Muscle of leg (tissue), 11 donors: ENCODE data around the gene TACSTD2. TPM values are rescaled to one million over a fixed set of nuclear protein-coding genes. Genes with fewer than 3 reads are reported as not detected.
A peak's percentile ranks its signal among the peaks of the same experiment; 100 is the strongest.
"Not testable (repeated sequence)": the region's sequence is repeated elsewhere in the genome, so short reads cannot be mapped to it uniquely, and the experiment has no call there.

Experiments
- DNase-seq: peaks from one replicate; pipeline ENCODE4 v3.0.0; 2013
- H3K27ac ChIP-seq: one replicate; pipeline ENCODE4 v1.5.1; 2013; ENCODE audit warnings: mild to moderate bottlenecking, low read length, control low read depth
- H3K27me3 ChIP-seq: one replicate; pipeline ENCODE4 v1.6.1; 2013; ENCODE audit warnings: low read length; ENCODE audit not compliant: control insufficient read depth, insufficient read depth
- H3K36me3 ChIP-seq: one replicate; pipeline ENCODE4 v1.6.1; 2013; ENCODE audit warnings: low read length; ENCODE audit not compliant: control insufficient read depth, insufficient read depth
- H3K4me1 ChIP-seq: one replicate; pipeline ENCODE4 v1.6.1; 2013; ENCODE audit warnings: low read length; ENCODE audit not compliant: control insufficient read depth, insufficient read depth
- H3K4me3 ChIP-seq: one replicate; pipeline ENCODE4 v1.5.1; 2013; ENCODE audit warnings: low read length, control low read depth
- H3K9me3 ChIP-seq: replicated peaks from 2 replicates; pipeline ENCODE4 v1.6.1; 2013; ENCODE audit warnings: low read depth, low read length; ENCODE audit not compliant: control insufficient read depth
- WGBS: methylation state at CpG from one replicate; pipeline ENCODE4 v1.1.5; 2013; ENCODE audit warnings: missing lambda C conversion rate; ENCODE audit not compliant: insufficient coverage; 5-methylcytosine and 5-hydroxymethylcytosine counted together
- polyA plus RNA-seq, 8 donors: library from polyadenylated mRNA; unstranded; fragments of 120-200 nt; gene quantifications; one replicate each; pipeline versions ENCODE4 v1.2.1 to v1.2.3, GENCODE V29; 2013; ENCODE audit warnings: inconsistent platforms in 1 of 8, low replicate concordance in 1 of 8; ENCODE audit not compliant: insufficient read length in 8 of 8, insufficient read depth in 1 of 8
- total RNA-seq: library from RNA; stranded (reverse); fragments of 120-200 nt; gene quantifications from one replicate; pipeline ENCODE4 v1.2.4, GENCODE V29; 2013

The TACSTD2 gene
- total and polyA plus RNA-seq, 9 donors = 0.13 to 6.4 (median 0.24) TPM

DNA sequence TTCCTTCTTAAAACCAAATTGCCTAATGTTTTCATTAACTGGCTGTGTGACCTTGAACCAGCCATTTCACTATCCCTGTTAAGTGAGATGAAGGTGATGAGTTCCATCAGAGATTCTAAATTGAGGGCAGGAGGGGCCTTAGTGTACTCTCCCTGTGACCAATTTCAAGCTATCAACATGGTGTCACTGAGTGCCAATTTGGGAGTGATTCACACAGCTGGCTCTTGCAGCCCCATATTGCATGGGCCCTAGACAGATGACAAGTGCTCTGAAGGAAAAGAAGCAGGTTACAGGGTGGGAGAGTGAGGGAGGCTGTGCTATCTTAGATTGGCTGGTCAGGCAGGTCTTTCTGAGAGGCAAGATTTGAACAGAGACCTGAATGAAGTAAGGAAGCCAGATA lies 13.0 kb upstream of the TACSTD2 start:
- DNase-seq = no peak
- peaks cover 16% of the 10 kb centered on the region for H3K4me1 ChIP-seq
- no peak overlapping the region for H3K27ac ChIP-seq

DNA sequence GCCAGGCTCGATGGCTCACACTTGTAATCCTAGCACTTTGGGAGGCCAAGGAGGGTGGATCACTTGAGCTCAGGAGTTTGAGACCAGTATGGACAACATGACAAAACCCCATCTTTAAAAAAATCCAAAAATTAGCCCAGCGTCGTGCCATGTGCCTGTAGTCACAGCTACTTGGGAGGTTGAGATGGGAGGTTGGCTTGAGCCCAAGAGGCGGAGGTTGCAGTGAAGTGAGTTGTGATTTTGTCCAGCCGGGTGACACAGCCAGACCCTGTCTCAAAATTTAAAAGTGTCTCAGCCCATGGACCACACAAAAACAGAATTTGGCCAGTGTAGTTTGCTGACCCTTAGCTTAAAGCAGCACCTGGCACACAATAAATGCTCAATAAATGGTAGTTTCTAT lies 11.3 kb upstream of the TACSTD2 start:
- Histone ChIP-seq H3K27ac (no peak overlapping the region), H3K9me3 (no peaks in the 10 kb centered on the region), H3K27me3 (peaks cover 2% of the 10 kb centered on the region), H3K36me3 (no peaks in the 10 kb centered on the region), H3K4me3 (no peak overlapping the region), H3K4me1 (peaks cover 20% of the 10 kb centered on the region)
- DNase-seq = no peak
- no CpG with 5 or more reads among the region's 5 CpGs for WGBS

More for the DNA sequence above, 13.0 kb upstream of the TACSTD2 start:
- Histone ChIP-seq H3K36me3 (no peaks in the 10 kb centered on the region), H3K4me3 (no peak overlapping the region), H3K9me3 (no peaks in the 10 kb centered on the region), H3K27me3 (peaks cover 2% of the 10 kb centered on the region)

DNA sequence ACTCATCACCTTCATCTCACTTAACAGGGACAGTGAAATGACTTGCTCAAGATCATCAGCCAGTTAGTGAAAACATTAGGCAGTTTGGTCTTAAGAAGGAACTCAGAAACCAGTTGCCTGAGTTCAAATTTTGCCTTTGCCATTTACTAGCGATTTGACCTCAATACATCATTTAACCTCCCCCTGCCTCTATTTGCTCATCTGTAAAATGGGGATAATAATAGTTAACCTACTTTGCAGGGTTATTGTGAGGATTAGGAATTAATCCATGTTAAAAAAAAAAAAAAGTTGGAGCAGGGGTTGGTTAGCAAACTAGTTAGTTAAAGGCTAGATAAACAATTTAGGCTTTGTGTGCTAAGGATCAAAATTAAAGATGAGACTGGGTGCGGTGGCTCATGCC lies 10.6 kb upstream of the TACSTD2 start:
- Histone ChIP-seq H3K27ac (no peak overlapping the region), H3K36me3 (no peaks in the 10 kb centered on the region), H3K4me3 (no peak overlapping the region), H3K4me1 (peaks cover 17% of the 10 kb centered on the region), H3K27me3 (peaks cover 2% of the 10 kb centered on the region), H3K9me3 (no peaks in the 10 kb centered on the region)
- DNase-seq = no peak
- no CpG with 5 or more reads among the region's 2 CpGs for WGBS

DNA sequence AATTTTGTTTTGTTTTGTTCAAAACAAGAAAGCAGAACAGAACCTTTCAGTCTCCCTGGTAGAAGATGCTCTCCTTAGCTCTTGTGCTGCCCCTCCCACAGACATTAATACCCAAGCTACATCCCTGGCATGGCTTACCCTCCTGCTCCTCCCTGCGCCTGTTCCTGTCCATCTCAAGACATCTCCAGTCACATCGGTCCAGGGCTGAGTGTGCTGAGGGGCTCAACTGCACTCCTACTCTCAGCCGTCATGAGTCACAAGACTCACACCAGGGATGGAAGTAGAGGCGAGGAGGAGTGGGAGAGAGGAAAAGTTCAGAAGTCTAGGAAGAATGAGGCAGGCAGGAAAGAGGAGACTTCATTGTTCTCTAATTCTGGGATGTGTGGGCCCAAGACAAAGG lies 9.2 kb upstream of the TACSTD2 start:
- Histone ChIP-seq H3K4me3 (no peak overlapping the region), H3K27me3 (peaks cover 2% of the 10 kb centered on the region), H3K9me3 (no peaks in the 10 kb centered on the region), H3K4me1 (peaks cover 5% of the 10 kb centered on the region), H3K36me3 (no peaks in the 10 kb centered on the region), H3K27ac (no peak overlapping the region)
- DNase-seq = peak; percentile 46
- no CpG with 5 or more reads among the region's 4 CpGs for WGBS

DNA sequence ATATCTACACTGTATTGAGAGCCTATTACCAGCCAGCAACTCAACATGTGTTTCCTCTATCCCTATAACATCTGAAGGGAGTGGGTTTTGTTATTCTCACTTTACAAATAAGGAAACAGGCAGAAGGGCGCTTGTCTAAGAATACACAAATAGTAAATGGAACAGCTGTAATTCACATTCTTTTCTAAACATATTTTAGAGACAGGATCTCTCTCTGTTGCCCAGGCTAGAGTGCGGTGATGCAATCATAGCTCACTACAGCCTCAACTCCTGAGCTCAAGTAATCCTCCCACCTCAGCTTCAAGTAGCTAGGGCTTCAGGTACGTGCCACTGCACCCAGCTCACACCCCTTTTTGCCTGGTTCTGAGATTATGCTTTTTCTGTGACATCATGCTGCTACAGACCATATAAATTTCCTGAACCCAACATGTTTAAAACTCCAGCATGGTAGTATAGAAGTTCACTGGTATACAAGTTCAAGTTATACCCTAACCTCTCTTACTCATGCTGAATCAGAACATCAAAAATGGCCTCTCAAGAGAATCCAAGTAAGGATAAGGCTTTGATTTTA lies 8.6 kb upstream of the TACSTD2 start:
- H3K27me3 ChIP-seq = peaks cover 2% of the 10 kb centered on the region
- no peak overlapping the region for H3K27ac ChIP-seq
- peaks cover 4% of the 10 kb centered on the region for H3K4me1 ChIP-seq
- no peak for DNase-seq
- 46% methylated on average over 2 of the region's 3 CpGs for WGBS
- H3K9me3 ChIP-seq = no peaks in the 10 kb centered on the region
- no peak overlapping the region for H3K4me3 ChIP-seq
- no peaks in the 10 kb centered on the region for H3K36me3 ChIP-seq

DNA sequence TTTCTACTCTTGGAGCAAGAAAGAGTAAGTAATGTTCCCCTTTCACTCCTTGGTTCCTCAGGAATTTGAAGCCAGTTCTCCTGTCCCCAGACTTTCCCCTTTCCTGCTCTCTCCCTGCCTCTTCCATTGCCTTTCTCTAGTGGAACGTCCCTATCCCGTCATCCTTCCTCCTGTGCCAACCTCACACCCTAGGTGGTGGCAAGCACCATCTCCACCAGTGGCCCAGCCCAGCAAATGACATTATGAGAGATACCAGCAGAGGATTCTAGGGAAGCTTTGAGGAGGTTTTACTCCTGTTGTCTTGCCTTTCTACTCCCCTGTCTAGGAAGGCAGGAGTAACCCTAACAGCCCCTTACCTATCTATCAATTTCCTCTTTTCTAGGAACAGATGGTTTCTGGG lies 8.1 kb upstream of the TACSTD2 start:
- Histone ChIP-seq H3K27me3 (peaks cover 2% of the 10 kb centered on the region), H3K4me3 (no peak overlapping the region), H3K36me3 (no peaks in the 10 kb centered on the region), H3K4me1 (peaks cover 4% of the 10 kb centered on the region), H3K9me3 (no peaks in the 10 kb centered on the region), H3K27ac (no peak overlapping the region)
- no peak for DNase-seq
- WGBS = 65% methylated on average over 2 of the region's 2 CpGs

DNA sequence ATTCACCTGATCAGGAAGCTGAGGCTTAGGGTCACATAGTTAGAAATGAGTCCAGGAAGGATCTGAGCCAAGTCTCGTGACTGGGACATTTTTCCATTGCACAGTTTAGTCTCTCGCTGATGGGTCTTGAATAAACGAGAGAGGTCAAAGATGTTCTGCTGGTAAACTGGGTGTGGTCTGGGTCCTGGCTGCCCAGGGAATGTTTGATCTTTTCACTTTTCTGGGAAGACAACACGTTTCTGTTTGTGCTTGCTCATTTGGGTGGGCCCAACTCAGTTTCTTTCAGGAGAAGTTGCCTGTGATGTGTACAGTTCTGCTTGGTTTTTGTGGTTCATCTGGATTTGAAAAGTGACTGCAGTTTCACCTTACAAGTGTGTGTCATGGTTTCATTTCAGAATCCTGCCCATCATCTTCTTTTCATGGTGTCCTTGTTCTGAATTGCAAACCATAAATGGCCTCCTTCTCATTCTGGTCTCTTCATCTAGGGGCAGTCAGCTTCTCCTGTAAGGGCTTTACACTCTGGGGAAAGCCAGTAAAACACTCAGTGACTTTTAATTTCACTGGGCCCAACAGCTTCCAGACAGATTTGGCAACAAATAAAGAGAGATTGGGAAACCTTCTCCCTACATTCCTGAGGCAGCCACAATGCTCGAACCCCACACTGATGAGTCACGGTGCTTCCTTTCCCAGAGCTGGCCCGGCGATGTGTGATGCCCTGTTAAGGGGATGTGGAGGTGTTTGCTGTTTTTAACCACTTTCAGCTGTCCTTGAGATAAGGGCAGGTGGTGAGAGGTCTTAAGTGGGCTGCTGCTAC lies 7.2 kb upstream of the TACSTD2 start:
- DNase-seq = peak; percentile 28
- Histone ChIP-seq H3K36me3 (no peaks in the 10 kb centered on the region), H3K27me3 (peaks cover 2% of the 10 kb centered on the region), H3K27ac (peak overlapping the region; percentile 24), H3K4me1 (peaks cover 4% of the 10 kb centered on the region), H3K9me3 (no peaks in the 10 kb centered on the region), H3K4me3 (no peak overlapping the region)
- 50% methylated on average over 4 of the region's 8 CpGs for WGBS

DNA sequence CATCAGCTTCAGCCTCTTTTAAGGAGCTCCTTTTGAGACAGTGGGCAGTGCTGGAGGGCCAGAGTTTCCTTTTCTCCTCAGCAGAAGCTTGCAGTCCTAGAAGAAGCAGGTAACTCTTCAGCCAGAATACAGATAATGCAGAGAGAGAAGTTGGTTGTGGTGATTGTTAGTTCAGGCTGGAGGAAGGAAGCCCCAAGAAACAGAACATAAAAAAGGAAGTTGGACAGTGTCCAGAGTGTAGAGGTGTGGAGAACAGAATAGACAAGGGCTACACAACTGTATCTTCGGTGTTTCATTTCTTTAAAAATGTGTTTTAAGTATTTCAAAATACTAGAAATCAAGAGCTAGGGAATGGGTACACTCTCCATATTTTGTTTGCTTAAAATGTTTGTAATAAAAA lies 6.4 kb upstream of the TACSTD2 start:
- Histone ChIP-seq H3K4me1 (peaks cover 4% of the 10 kb centered on the region), H3K36me3 (no peaks in the 10 kb centered on the region), H3K9me3 (no peaks in the 10 kb centered on the region), H3K27me3 (peaks cover 5% of the 10 kb centered on the region), H3K27ac (no peak overlapping the region), H3K4me3 (no peak overlapping the region)
- DNase-seq = peak; percentile 43
- no CpG with 5 or more reads among the region's 1 CpG for WGBS

DNA sequence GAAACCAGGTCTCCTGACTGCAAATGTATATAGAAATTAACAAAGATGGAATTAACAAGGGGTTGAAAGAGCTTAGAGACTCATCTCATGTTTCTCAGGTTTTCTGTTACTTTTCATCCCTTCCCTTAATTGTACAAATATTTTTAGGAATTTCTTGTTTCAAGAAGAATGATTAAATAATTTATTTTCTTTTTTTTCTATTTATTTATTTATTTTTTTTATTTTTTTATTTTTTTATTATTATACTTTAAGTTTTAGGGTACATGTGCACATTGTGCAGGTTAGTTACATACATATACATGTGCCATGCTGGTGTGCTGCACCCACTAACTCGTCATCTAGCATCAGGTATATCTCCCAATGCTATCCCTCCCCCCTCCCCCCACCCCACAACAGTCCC lies 5.1 kb upstream of the TACSTD2 start:
- H3K4me3 ChIP-seq, H3K36me3 ChIP-seq: not testable (repeated sequence)
- WGBS = no CpG with 5 or more reads among the region's 1 CpG

DNA sequence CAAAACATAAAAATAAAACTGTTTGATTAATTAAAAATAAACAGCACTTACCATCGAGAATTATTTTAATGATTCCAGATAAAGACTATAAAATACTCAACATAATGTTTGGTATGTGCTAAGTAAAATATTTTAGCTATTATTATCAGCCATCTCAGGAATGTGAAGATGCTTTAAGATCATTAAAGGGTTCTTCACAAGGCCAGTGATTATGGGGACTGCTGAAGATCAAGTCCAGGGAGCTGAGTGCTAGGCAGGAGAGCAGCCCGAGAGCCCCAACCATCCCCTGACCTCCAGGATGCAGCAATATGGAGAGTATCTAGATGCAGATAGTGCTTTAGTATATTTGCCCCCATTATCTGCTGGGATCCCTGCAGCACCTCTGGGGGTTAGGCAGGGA lies 4.6 kb upstream of the TACSTD2 start:
- no peak overlapping the region for H3K27ac ChIP-seq
- peaks cover 5% of the 10 kb centered on the region for H3K4me1 ChIP-seq
- peaks cover 16% of the 10 kb centered on the region for H3K27me3 ChIP-seq
- H3K36me3 ChIP-seq = no peaks in the 10 kb centered on the region
- WGBS = no CpG with 5 or more reads among the region's 2 CpGs
- no peak for DNase-seq
- H3K9me3 ChIP-seq = no peaks in the 10 kb centered on the region
- H3K4me3 ChIP-seq = no peak overlapping the region

More for the DNA sequence above, 5.1 kb upstream of the TACSTD2 start:
- H3K27ac ChIP-seq, DNase-seq, H3K4me1 ChIP-seq, H3K9me3 ChIP-seq: not testable (repeated sequence)
- H3K27me3 ChIP-seq = peaks cover 11% of the 10 kb centered on the region
